ENCODE data around the gene UBE2Q2.

GRCh38 chr15:75808563-75808962 lies 34.7 kb upstream of the UBE2Q2 start:
- TF ChIP-seq, protein P1, sequence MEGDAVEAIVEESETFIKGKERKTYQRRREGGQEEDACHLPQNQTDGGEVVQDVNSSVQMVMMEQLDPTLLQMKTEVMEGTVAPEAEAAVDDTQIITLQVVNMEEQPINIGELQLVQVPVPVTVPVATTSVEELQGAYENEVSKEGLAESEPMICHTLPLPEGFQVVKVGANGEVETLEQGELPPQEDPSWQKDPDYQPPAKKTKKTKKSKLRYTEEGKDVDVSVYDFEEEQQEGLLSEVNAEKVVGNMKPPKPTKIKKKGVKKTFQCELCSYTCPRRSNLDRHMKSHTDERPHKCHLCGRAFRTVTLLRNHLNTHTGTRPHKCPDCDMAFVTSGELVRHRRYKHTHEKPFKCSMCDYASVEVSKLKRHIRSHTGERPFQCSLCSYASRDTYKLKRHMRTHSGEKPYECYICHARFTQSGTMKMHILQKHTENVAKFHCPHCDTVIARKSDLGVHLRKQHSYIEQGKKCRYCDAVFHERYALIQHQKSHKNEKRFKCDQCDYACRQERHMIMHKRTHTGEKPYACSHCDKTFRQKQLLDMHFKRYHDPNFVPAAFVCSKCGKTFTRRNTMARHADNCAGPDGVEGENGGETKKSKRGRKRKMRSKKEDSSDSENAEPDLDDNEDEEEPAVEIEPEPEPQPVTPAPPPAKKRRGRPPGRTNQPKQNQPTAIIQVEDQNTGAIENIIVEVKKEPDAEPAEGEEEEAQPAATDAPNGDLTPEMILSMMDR (conservative IDR thresholded peaks at IDR 0.05; ENCODE audit: low read depth, low read length), result no peak
- TF ChIP-seq EZH2 (IDR thresholded peaks at IDR 0.05; ENCODE audit: borderline replicate concordance, low read depth, low read length, poor library complexity, severe bottlenecking), result no peak

Measured in A673 (cell line).